H1 (cell line): Measurements from ENCODE around the gene COLEC11. TPM values are rescaled to one million over a fixed set of nuclear protein-coding genes. Genes with fewer than 3 reads are reported as not detected.
A peak's percentile ranks its signal among the peaks of the same experiment; 100 is the strongest.

Source experiments
- CTCF ChIA-PET: fragments of 300-600 bp; sonication (Branson Sonifier 250); formaldehyde crosslinking; loops from one replicate; lab custom pipeline; 2021; ENCODE audit not compliant: partially characterized antibody; lab: Charles Lee
- POLR2A ChIA-PET: fragments of 300-600 bp; sonication (Branson Sonifier 250); formaldehyde crosslinking; loops from one replicate; lab custom pipeline; 2021; ENCODE audit warnings: inconsistent platforms; ENCODE audit not compliant: partially characterized antibody; lab: Charles Lee
- DNase-seq, 2 experiments: peaks; one replicate each; pipeline versions ENCODE4 v3.0.0 to v3.0.0-alpha.2; 2010 to 2022; ENCODE audit warnings: low spot score in 2 of 2, low read depth in 1 of 2, mixed read lengths in 1 of 2
- FAIRE-seq: peaks from 2 replicates; lab custom pipeline; 2011; peaks lifted over from hg19 to GRCh38; lab: Jason Lieb, UNC
- H2AFZ ChIP-seq: 2 replicates; pipeline ENCODE4 v1.8.1; 2012; ENCODE audit warnings: low read length, inconsistent platforms
- H2AK5ac ChIP-seq: 2 replicates; pipeline ENCODE4 v1.6.1; 2013; ENCODE audit warnings: low read depth, low read length
- H2BK120ac ChIP-seq: replicated peaks from 2 replicates; pipeline ENCODE3; 2013; ENCODE audit warnings: low read depth, low read length, inconsistent platforms
- H2BK12ac ChIP-seq: 2 replicates; pipeline ENCODE4 v1.6.1; 2013; ENCODE audit warnings: low read depth, low read length
- H2BK15ac ChIP-seq: 2 replicates; pipeline ENCODE4 v1.6.1; 2013; ENCODE audit warnings: low read length
- H2BK20ac ChIP-seq: 2 replicates; pipeline ENCODE4 v1.6.1; 2013; ENCODE audit warnings: low read length
- H2BK5ac ChIP-seq: 2 replicates; pipeline ENCODE4 v1.6.1; 2013; ENCODE audit warnings: low read depth, low read length
- H3K14ac ChIP-seq: 2 replicates; pipeline ENCODE4 v1.6.1; 2013; ENCODE audit warnings: inconsistent platforms; ENCODE audit not compliant: insufficient read length
- H3K18ac ChIP-seq: 2 replicates; pipeline ENCODE4 v1.6.1; 2013; ENCODE audit warnings: low read length; ENCODE audit errors: extremely low read depth
- H3K23ac ChIP-seq: 2 replicates; pipeline ENCODE4 v1.6.1; 2013; ENCODE audit warnings: inconsistent platforms; ENCODE audit not compliant: insufficient read length
- H3K23me2 ChIP-seq: 2 replicates; pipeline ENCODE4 v1.6.1; 2013; ENCODE audit warnings: low read depth, low read length
- H3K27ac ChIP-seq: 2 replicates; pipeline ENCODE4 v1.6.1; 2011; ENCODE audit warnings: low read depth, low read length, inconsistent platforms
- H3K27me3 ChIP-seq, 4 experiments: replicated peaks in 1 of 4; 1 replicate in 1 of 4; 2 replicates in 3 of 4; pipeline versions ENCODE4 v1.6.1 to v1.8.1; 2011 to 2013; ENCODE audit warnings: low read length in 3 of 4, mild to moderate bottlenecking in 3 of 4, inconsistent platforms in 2 of 4, mixed read lengths in 2 of 4, moderate library complexity in 1 of 4; ENCODE audit not compliant: control insufficient read depth in 3 of 4, insufficient read depth in 3 of 4; ENCODE audit errors: extremely low read depth in 1 of 4
- H3K36me3 ChIP-seq, 4 experiments: 2 replicates each; pipeline versions ENCODE4 v1.6.1 to v1.8.1; 2011 to 2013; ENCODE audit warnings: mild to moderate bottlenecking in 4 of 4, low read length in 3 of 4, moderate library complexity in 2 of 4, control low read depth in 1 of 4, inconsistent platforms in 1 of 4; ENCODE audit not compliant: insufficient read depth in 4 of 4, control insufficient read depth in 2 of 4
- H3K4ac ChIP-seq: replicated peaks from 2 replicates; pipeline ENCODE3; 2013; ENCODE audit warnings: low read length, low read depth, mixed read lengths, inconsistent platforms; ENCODE audit not compliant: insufficient read length
- H3K4me1 ChIP-seq, 4 experiments: replicated peaks in 1 of 4; 1 replicate in 1 of 4; 2 replicates in 3 of 4; pipeline versions ENCODE4 v1.6.1 to v1.8.1; 2011 to 2013; ENCODE audit warnings: low read length in 3 of 4, inconsistent platforms in 2 of 4, mixed read lengths in 1 of 4; ENCODE audit not compliant: insufficient read depth in 4 of 4, control insufficient read depth in 3 of 4
- H3K4me2 ChIP-seq, 2 experiments: 2 replicates each; pipeline versions ENCODE4 v1.6.1 to v1.8.1; 2011 to 2013; ENCODE audit warnings: low read depth in 2 of 2, low read length in 2 of 2, control low read depth in 1 of 2, inconsistent platforms in 1 of 2, mild to moderate bottlenecking in 1 of 2; ENCODE audit not compliant: insufficient read depth in 1 of 2
- H3K4me3 ChIP-seq, 4 experiments: fragments of 200-600, 300-600 bp in 1 of 4; sonication (generic), shearing (Covaris generic), sonication (Bioruptor Twin) in 1 of 4; 2 replicates each; pipeline versions ENCODE4 v1.5.1 to v1.8.1; 2011 to 2016; ENCODE audit warnings: low read length in 4 of 4, low read depth in 3 of 4, control low read depth in 2 of 4, inconsistent platforms in 2 of 4, mild to moderate bottlenecking in 2 of 4, mixed read lengths in 1 of 4, moderate library complexity in 1 of 4; ENCODE audit not compliant: insufficient read depth in 2 of 4; ENCODE audit errors: extremely low read depth in 1 of 4
- H3K56ac ChIP-seq: replicated peaks from 2 replicates; pipeline ENCODE3; 2013; ENCODE audit warnings: low read depth, mild to moderate bottlenecking, mixed read lengths, low read length, inconsistent platforms; ENCODE audit not compliant: insufficient read length
- H3K79me1 ChIP-seq: 2 replicates; pipeline ENCODE4 v1.6.1; 2013; ENCODE audit warnings: low read depth, low read length, control low read depth
- H3K79me2 ChIP-seq, 2 experiments: 2 replicates each; pipeline versions ENCODE4 v1.6.1 to v1.8.1; 2012 to 2013; ENCODE audit warnings: low read length in 2 of 2, mild to moderate bottlenecking in 2 of 2, inconsistent platforms in 1 of 2; ENCODE audit not compliant: insufficient read depth in 2 of 2, control insufficient read depth in 1 of 2
- H3K9ac ChIP-seq, 4 experiments: replicated peaks in 1 of 4; 1 replicate in 1 of 4; 2 replicates in 3 of 4; pipeline versions ENCODE4 v1.6.1 to v1.8.1; 2011 to 2013; ENCODE audit warnings: low read depth in 3 of 4, low read length in 3 of 4, control low read depth in 2 of 4, mild to moderate bottlenecking in 2 of 4, moderate library complexity in 2 of 4, inconsistent platforms in 1 of 4; ENCODE audit errors: extremely low read depth in 1 of 4
- H3K9me3 ChIP-seq, 2 experiments: 2 replicates each; pipeline versions ENCODE4 v1.6.1 to v1.8.1; 2012 to 2013; ENCODE audit warnings: mild to moderate bottlenecking in 2 of 2, moderate library complexity in 2 of 2, control low read depth in 1 of 2, inconsistent platforms in 1 of 2, low read depth in 1 of 2, low read length in 1 of 2, mixed read lengths in 1 of 2; ENCODE audit not compliant: insufficient read depth in 2 of 2
- H4K20me1 ChIP-seq, 2 experiments: replicated peaks in 1 of 2; 2 replicates each; pipeline versions ENCODE3 to v1.8.1; 2011 to 2013; ENCODE audit warnings: inconsistent platforms in 2 of 2, low read length in 2 of 2, mild to moderate bottlenecking in 1 of 2; ENCODE audit not compliant: insufficient read depth in 2 of 2, control insufficient read depth in 1 of 2
- H4K5ac ChIP-seq: 2 replicates; pipeline ENCODE4 v1.6.1; 2013; ENCODE audit warnings: low read length, low read depth, mixed read lengths, inconsistent platforms; ENCODE audit not compliant: insufficient read length
- H4K8ac ChIP-seq: 2 replicates; pipeline ENCODE4 v1.8.0; 2013; ENCODE audit warnings: mild to moderate bottlenecking, moderate library complexity, low read length, inconsistent platforms; ENCODE audit not compliant: insufficient read depth; ENCODE audit errors: extremely low read depth
- H4K91ac ChIP-seq: replicated peaks from 2 replicates; pipeline ENCODE3; 2013; ENCODE audit warnings: low read length, mixed read lengths, inconsistent platforms; ENCODE audit not compliant: insufficient read length
- CTBP2 ChIP-seq: IDR thresholded peaks from 2 replicates; pipeline ENCODE4 v1.7.0; 2011; ENCODE audit warnings: borderline replicate concordance, mild to moderate bottlenecking, moderate library complexity, mixed read lengths, low read length; ENCODE audit not compliant: insufficient read depth, insufficient read length
- CTCF ChIP-seq, 3 experiments: IDR thresholded peaks; 1 replicate in 2 of 3; 2 replicates in 1 of 3; pipeline versions ENCODE4 v1.5.1 to v1.6.1; 2011; ENCODE audit warnings: low read length in 3 of 3, mild to moderate bottlenecking in 3 of 3, inconsistent platforms in 2 of 3, low read depth in 1 of 3, moderate library complexity in 1 of 3; ENCODE audit not compliant: insufficient read depth in 1 of 3; ENCODE audit errors: control extremely low read depth in 1 of 3
- KDM5A ChIP-seq: fragments of 200-600 bp; IDR thresholded peaks from 2 replicates; pipeline ENCODE4 v1.7.1; 2012; ENCODE audit warnings: mild to moderate bottlenecking, low read length, inconsistent platforms, mixed read lengths
- PHF8 ChIP-seq: fragments of 200-600 bp; sonication (generic); conservative IDR thresholded peaks from 2 replicates; pipeline ENCODE4 v1.7.1; 2012; ENCODE audit warnings: low read depth, mild to moderate bottlenecking, inconsistent platforms, low read length, moderate library complexity
- POLR2AphosphoS5 ChIP-seq: IDR thresholded peaks from 2 replicates; pipeline ENCODE4 v1.6.1; 2011; ENCODE audit warnings: low read depth, low read length
- RBBP5 ChIP-seq: IDR thresholded peaks from 2 replicates; pipeline ENCODE4 v1.7.1; 2012; ENCODE audit warnings: low read depth, mild to moderate bottlenecking, inconsistent platforms, low read length, moderate library complexity, borderline replicate concordance
- SP2 ChIP-seq: IDR thresholded peaks from 2 replicates; pipeline ENCODE4 v1.6.1; 2012; ENCODE audit warnings: mild to moderate bottlenecking, low read length, inconsistent platforms
- SUZ12 ChIP-seq: fragments of 200-600 bp; sonication (generic); IDR thresholded peaks from 2 replicates; pipeline ENCODE4 v1.6.1; 2012; ENCODE audit warnings: mild to moderate bottlenecking, inconsistent platforms, low read length, moderate library complexity, mixed read lengths
- ZNF274 ChIP-seq: IDR thresholded peaks from 2 replicates; pipeline ENCODE4 v1.7.0; 2012; ENCODE audit warnings: low read length, borderline replicate concordance; ENCODE audit errors: extremely low read depth
- WGBS, 2 experiments: shearing (Covaris generic) in 1 of 2; methylation state at CpG; one replicate each; pipeline versions ENCODE4 v1.1.6 to v1.1.7; 2013 to 2015; ENCODE audit warnings: low lambda C conversion rate in 2 of 2, mixed read lengths in 2 of 2, inconsistent platforms in 1 of 2, low coverage in 1 of 2, missing lambda C conversion rate in 1 of 2; ENCODE audit not compliant: insufficient replicate concordance in 2 of 2, insufficient coverage in 1 of 2, insufficient read length in 1 of 2; ENCODE audit errors: extremely low coverage in 1 of 2, missing lambda C conversion rate in 1 of 2; 5-methylcytosine and 5-hydroxymethylcytosine counted together
- polyA plus RNA-seq, 7 experiments: library from polyadenylated mRNA; depleted of rRNA in 3 of 7; stranded (reverse) in 5 of 7; unstranded in 2 of 7; fragments of >200 nt in 5 of 7; fragments of 200-250 nt in 2 of 7; gene quantifications; 1 replicate in 5 of 7; 2 replicates in 1 of 7; 4 replicates in 1 of 7; pipeline versions ENCODE4 v1.2.1 to v1.2.3, GENCODE V29; 2011 to 2013; ENCODE audit warnings: missing spikeins in 2 of 7, mixed read lengths in 2 of 7
- total RNA-seq: library from RNA; stranded (reverse); fragmentation: NEBNext Ultra II Directional; extraction: Animal tissue kit (Norgen Biotek cat#: 25700); gene quantifications from 2 replicates; pipeline ENCODE4 v1.2.1, GENCODE V29; 2021

Gene COLEC11
- total and polyA plus RNA-seq, 2 of the 8 experiments (the other 6 are each of a cell fraction or from before 2014, with no cell fraction given), result 0.47 to 0.80 TPM

DNA sequence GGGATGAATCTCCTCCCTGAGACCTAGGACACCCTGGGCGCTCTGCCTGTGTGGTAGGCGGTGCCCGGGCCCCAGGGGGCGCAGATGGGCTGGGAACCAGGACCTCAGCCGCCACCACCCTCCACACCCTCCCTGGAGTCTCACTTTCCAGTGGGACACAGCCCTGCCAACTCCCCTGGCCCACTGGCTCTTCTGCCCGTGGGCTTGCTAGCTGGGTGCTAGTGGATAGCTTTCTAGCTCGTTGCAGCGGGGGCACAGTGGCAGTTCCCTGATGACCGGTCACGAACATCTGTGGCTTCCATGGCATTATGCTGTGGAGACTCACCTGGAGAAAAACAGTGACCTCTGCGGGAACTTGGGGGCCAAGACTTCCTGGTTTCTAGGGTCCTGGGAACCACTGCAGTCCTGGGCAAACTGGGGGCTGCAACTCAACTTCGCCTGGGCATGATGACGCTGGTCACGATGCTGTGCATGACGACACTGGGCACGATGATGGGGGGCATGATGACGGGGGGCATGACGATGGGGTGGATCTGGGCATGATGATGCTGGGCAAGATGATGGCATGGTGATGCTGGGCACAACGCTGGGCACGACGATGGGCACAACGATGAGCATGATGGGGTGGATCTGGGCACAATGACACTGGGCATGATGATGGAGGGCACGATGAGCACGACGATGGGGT, 32.0 kb downstream of the COLEC11 start:
- H3K79me1 ChIP-seq, result no peaks in the 10 kb centered on the region
- no peak overlapping the region for H2BK15ac ChIP-seq
- 92% methylated on average over 25 of the region's 25 CpGs; no CpG with 5 or more reads in 1 of the 2 experiments for WGBS, 2 experiments
- no peaks in the 10 kb centered on the region; a peak in 2 of 7 replicates for H3K4me1 ChIP-seq
- H3K56ac ChIP-seq, result no peak overlapping the region
- H4K91ac ChIP-seq, result no peak overlapping the region
- H3K27ac ChIP-seq, result no peak overlapping the region
- POLR2A ChIA-PET, result no interaction called here
- H4K5ac ChIP-seq, result no peak overlapping the region
- H3K79me2 ChIP-seq, result no peaks in the 10 kb centered on the region
- no peak overlapping the region for H3K4me2 ChIP-seq
- H3K14ac ChIP-seq, result no peak overlapping the region
- peaks cover 0 to 1% of the 10 kb centered on the region in 2 experiments for H4K20me1 ChIP-seq
- H3K4ac ChIP-seq, result no peak overlapping the region
- H3K27me3 ChIP-seq, result no peaks in the 10 kb centered on the region; a peak in 1 of 7 replicates
- H3K23me2 ChIP-seq, result no peaks in the 10 kb centered on the region
- CTCF ChIA-PET, result interaction anchor here (0.8 to 1.2 kb wide), 2 partner anchors 11 to 13 kb away, joined by 3 read pairs; no protein-coding TSS in a partner anchor
- peak overlapping the region; percentile 33 for H2AK5ac ChIP-seq
- H2AFZ ChIP-seq, result no peak overlapping the region
- no peak overlapping the region for H2BK20ac ChIP-seq
- no peak overlapping the region for H3K23ac ChIP-seq
- H2BK5ac ChIP-seq, result no peak overlapping the region; the same call in 1 of the 2 replicates
- no peak overlapping the region; the same call in 1 of the 2 replicates for H4K8ac ChIP-seq
- no peaks in the 10 kb centered on the region for H3K36me3 ChIP-seq
- no peak overlapping the region for H3K18ac ChIP-seq
- DNase-seq, result peak in 1 of 2 experiments; percentile 33
- no peak overlapping the region for H3K9ac ChIP-seq
- H3K9me3 ChIP-seq, result peaks cover 0 to 3% of the 10 kb centered on the region in 2 experiments; a peak in 1 of 4 replicates
- H2BK120ac ChIP-seq, result no peak overlapping the region
- FAIRE-seq, result no peak
- H2BK12ac ChIP-seq, result no peak overlapping the region
- no peak overlapping the region for H3K4me3 ChIP-seq
- TF ChIP-seq POLR2AphosphoS5 (no peak), KDM5A (no peak), RBBP5 (no peak), ZNF274 (no peak), SUZ12 (no peak), SP2 (no peak), PHF8 (no peak), CTBP2 (no peak), CTCF (IDR thresholded peaks at IDR 0.05; ENCODE audit: control extremely low read depth in 1 of 3, insufficient read depth in 1 of 3, low read depth in 1 of 3, low read length in 3 of 3) (no peak)
